SH-SY5Y (cell line): Measurements from ENCODE around the gene SLC39A5.

Source experiments
- GATA2 ChIP-seq: IDR thresholded peaks from 2 replicates; pipeline ENCODE4 v1.6.1; 2011; ENCODE audit warnings: mild to moderate bottlenecking, low read depth, low read length
- GATA3 ChIP-seq: IDR thresholded peaks from 2 replicates; pipeline ENCODE4 v1.6.1; 2011; ENCODE audit warnings: low read depth, mild to moderate bottlenecking, low read length, moderate library complexity

The SLC39A5 gene

GRCh38 chr12:56274299-56274698, 44.4 kb downstream of the SLC39A5 start:
- TF ChIP-seq GATA2 (no peak), GATA3 (no peak)

GRCh38 chr12:56278905-56279304, 49.1 kb downstream of the SLC39A5 start:
- TF ChIP-seq GATA2 = no peak
- no peak for TF ChIP-seq GATA3

GRCh38 chr12:56280849-56281248, 51.0 kb downstream of the SLC39A5 start:
- no peak for TF ChIP-seq GATA3

- TF ChIP-seq GATA3 = no peak
- TF ChIP-seq GATA2 = no peak
Measured at GRCh38 chr12:56282030-56282429, 52.2 kb downstream of the SLC39A5 start.

GRCh38 chr12:56282579-56282978, 52.7 kb downstream of the SLC39A5 start:
- TF ChIP-seq GATA3 (no peak), GATA2 (no peak)

- no peak for TF ChIP-seq GATA2
- TF ChIP-seq GATA3 = no peak
Measured at GRCh38 chr12:56286044-56286830, 56.4 kb downstream of the SLC39A5 start.
